ENCODE results near the gene TBX5.

Gene TBX5

GRCh38 chr12:114405519-114406271, at the start of gene TBX5:
TSS of gene TBX5 (minus strand) at chr12:114406144. CDS start at chr12:114403898, 2,246 bp downstream.
- DNase-seq = no peak

- DNase-seq = no peak
Measured at GRCh38 chr12:114451657-114452056, 45.7 kb upstream of the TBX5 start.

GRCh38 chr12:114450515-114451300, 44.8 kb upstream of the TBX5 start:
- DNase-seq = no peak

DNA sequence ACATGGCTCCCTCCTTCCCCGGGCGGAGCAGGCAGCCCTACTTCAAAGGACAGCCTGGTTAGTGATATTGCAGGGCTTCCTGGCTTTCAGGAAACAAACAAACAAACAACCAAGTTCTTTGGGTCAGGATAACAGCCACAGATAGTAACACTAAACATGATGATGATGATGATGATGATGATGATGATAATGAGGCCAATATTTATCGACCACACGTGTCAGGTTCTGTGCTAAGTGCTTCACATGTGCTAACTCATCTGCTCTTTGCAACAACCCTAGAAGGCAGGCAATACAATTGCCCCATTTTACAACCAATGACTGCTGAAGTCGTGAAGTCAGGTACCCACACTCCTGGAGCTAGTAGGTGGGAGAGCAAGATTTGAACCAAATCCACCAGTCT, 44.1 kb upstream of the TBX5 start:
- DNase-seq = no peak

- DNase-seq = no peak
Measured at GRCh38 chr12:114448618-114448933, 42.6 kb upstream of the TBX5 start.

DNA sequence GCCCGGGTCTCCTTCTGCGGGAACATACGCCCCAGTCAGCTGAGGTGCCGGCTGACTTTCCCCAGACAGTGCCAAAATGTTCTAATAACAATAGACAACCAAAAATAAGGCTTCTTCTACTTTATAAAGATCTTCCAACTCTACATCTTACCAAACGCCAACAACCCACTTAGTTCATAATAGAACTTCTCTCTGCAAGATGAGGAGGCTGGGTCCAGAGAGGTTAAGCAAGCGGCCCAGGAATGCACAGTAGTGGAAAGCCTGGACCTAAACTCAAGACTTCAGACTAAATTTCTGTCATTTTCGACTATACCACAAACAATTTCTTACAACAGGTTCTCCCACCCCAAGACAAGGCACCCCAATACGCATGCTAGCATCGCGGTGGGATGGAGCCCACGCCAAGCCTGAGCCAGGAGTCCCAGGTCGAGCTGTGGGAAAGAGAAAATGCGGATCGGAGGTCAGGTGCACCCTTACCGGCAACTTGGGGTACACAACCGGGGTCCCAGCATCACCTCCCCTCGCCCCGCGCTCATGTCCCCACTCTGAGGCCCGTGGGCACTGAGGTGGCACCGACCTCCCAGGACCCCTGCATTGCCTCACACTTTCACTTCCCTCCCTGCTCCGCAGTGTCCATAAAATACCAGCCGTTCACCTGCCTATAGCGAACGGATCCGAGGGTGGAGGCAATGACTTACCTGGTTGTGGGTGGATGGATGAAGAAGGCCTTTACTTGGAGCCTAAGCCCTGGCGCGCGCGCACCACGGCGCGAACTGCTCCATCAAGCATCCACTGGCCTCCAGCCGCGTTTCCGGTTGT, 42.1 kb upstream of the TBX5 start:
- no peak for DNase-seq

DNA sequence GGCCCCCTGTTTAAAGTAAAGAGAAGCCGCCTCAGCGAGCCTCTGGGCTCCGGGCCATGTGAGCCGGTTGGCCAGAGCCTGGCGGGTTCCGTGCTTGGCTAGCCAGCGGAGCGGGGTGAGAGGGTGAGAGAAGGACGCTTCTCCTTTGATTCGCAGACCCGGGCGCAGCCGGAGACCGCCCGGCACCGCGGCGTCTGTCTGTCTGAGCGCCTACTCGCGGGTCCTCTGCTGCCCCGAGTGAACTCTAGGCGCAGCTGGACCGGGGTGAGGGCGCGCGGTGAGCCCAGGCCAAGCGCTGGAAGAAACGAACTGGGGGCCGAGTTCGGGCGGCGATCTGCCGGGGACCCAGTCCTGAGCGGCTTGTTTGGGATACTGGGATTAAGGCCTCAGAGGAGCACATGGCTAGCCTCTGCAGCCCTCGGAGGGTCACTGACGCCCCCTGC, 41.4 kb upstream of the TBX5 start:
- no peak for DNase-seq

- no peak for DNase-seq
Measured at GRCh38 chr12:114445401-114446323, 39.7 kb upstream of the TBX5 start.

DNA sequence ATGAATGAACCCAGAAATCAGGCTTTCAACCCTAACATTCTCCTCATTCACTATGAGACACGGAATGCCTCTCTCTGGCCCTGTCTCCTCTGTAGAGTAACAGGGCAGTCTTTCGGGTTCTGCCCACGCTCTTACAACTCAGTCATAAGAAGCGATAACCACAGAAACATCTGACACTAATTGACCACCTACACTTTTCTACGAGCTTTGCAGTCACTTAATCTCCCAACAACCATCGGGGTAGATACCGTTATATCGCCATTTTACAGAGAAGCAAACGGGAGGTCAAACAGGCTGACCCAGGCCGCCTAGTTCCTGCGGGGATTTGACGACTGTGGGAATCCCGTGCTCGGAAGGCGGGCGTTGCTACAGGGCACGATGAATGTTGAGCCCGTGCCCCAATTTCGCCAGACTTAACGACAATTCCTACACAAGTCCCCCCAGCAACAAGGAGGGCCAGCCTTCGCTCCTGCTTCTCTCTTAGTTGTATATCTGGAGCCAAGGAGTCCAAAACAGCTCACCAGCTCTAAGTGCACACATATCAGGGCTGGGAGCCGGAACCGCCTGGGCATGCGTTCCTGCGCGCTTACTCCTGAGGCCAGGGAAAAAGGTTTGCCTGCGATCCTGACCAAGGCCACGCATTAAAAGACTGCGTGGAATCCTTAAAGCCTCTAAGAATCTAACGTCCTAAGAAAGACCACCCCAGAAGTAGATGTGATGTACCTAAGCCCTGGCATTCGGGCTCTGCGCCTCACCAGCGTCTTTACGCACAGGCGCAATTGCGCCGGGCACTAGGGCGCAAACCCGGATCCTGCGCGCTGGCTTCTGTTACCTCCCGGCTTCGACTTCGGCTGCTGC, 38.7 kb upstream of the TBX5 start:
- no peak for DNase-seq

- DNase-seq = no peak
Measured at GRCh38 chr12:114443607-114444421, 37.9 kb upstream of the TBX5 start.

GRCh38 chr12:114442578-114442977, 36.6 kb upstream of the TBX5 start:
- no peak for DNase-seq

GRCh38 chr12:114441545-114441944, 35.6 kb upstream of the TBX5 start:
- no peak for DNase-seq

DNA sequence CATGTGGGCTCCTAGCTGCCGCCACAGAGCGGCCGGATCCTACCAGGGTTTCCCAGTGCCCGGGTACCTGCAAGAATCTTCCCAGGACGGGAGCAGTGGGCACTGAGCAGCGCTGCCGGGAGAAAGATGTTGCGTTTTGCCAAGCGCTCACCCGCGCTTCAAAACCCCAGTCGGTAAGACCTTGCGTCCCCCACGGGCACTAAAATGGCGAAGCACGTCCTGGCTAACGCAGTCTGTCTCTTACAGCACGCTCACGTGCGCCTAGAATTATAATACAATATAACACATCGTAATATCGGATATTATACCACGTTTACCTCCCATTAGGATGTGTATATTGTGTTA, 35.1 kb upstream of the TBX5 start:
- no peak for DNase-seq

DNA sequence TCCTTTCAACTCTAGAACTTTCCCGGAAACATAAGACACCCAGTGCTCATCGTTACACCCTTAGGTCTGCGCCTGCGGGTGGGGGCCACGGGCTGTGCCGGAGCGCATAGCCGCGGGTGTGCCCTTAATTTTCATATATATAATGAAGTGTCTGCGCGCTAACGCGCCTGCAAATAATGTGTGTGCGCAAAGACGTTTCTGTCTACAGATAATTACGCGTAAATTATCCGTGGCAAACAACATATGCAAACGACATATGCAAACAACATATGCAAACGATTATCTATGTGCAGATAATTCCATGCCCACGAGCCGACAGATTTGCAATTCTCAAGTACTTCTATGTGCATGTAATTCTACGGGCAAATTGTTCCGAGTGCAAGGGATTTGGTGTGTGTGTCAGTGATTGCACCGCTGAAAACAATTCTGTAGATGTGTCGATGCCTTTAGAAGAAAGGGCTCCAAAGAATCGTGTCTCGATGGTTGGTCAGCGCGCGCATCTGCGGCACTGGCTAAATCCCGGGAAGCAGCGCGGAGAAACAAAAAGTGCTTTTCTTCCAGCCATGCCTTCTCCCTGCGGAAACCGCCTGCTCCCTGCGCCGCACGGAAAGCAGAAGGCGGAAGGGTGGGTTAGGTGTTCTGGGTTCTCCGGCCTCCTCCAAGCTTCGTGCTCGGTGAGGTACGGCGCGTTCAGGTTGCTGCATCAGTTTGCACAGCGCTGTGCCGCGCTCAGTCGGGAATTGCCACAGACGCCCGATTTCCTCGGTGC, 34.5 kb upstream of the TBX5 start:
- no peak for DNase-seq

GRCh38 chr12:114439817-114440216, 33.9 kb upstream of the TBX5 start:
- DNase-seq = no peak

DNA sequence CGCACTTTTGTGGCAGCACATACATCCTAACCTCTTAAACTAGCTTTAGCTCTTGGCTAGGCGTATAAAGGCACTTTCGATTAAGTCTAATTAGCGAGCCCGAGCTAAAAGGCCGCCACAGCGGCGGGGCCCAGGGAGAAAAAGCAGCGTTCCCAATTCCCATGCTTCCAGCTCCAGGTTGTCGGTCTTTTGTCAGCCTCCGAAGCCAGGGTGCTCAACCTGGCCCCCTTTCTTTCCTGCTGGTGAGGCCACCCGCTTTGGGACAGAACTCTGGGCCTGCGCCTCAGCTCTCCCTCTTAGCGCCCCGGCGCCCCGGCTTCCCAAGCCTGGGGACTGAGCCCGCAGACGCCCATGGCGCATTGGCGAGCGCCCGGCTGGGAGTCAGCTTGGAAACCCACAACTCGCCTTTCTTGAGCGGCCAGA, 33.3 kb upstream of the TBX5 start:
- no peak for DNase-seq

DNA sequence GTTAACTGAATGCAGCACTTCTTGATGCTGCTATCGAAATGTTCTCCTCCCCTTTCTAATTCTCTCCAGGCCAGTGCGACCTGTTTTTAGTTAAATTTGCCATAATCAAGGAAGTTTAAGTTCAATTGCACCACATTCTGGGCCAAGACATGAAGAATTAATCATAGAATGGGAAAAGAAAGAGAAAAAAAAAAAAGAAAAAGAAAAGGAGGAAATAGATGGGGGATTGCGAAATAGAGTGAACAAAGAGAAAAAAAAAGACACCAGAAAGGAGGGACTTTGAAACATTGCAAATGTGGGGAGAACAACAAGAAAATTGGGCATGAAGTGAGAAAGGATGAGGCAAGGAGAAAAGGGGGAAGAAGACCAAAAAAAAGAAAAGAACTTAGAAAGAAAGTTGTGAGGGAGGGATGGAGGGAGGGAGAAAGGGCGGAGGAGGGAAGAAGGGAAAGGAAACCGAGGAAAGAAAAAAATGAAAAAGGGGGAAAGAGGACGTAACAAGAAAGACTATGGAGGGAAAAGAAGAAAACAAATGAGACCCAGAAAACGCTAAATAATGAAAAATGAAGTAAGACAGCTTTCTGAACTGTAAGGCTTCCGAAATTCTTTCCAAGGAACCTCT, 32.8 kb upstream of the TBX5 start:
- DNase-seq = no peak

DNA sequence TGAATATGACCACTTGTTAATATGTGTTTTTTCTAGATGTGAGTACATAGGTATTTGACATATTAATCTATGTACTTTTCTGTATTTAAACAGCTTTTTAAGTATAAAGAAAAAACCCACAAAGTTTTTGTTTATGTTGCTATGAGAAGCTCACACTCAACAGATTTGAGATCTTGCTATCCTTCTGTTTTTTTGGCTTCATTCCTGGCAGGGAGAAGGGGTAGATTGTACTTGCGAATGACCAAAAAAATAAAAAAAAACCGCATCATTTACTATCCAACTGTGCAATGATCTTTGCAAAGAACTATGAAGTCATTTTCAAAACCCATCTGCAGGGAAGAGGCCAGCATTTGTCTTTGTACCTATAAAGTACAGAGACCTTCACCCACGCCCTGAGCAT, 28.4 kb upstream of the TBX5 start:
- no peak for DNase-seq

DNA sequence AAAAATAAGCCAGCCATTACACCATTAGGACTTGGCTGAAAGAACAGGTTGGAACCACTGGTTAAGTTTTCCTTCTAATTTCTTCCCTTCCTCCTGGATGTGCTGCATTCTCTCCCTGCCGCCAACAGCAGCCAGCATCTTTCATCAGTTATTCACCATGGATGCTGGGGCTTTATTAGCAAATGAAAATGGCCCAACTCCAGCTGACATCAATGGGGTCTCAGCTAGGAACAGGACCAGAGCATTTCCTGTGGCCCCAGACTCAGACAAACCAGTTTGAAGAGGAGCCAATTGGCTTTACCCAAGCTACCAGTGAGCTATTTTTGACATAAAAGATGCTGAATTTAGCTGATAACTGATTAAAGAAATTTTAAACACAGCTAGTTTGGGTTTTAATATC, 26.0 kb upstream of the TBX5 start:
- DNase-seq = no peak
